WTC11 (cell line): ENCODE measurements around the gene PCNX1. TPM values are rescaled to one million over a fixed set of nuclear protein-coding genes. Genes with fewer than 3 reads are reported as not detected.

Experiments
- ATAC-seq: fragments of 200-7000 bp; cut with Tn5 transposase; 2 replicates; pipeline ENCODE4 v1.10.0; 2021; ENCODE audit warnings: mild to moderate bottlenecking, moderate library complexity
- CTCF ChIA-PET: fragments of 300-600 bp; sonication (Branson Sonifier 250); formaldehyde crosslinking; loops from one replicate; lab custom pipeline; 2021; ENCODE audit warnings: antibody characterized with exemption; lab: Charles Lee
- POLR2A ChIA-PET: fragments of 350-600 bp; sonication (Branson Sonifier 250); formaldehyde crosslinking; loops from one replicate; lab custom pipeline; 2021; ENCODE audit warnings: antibody characterized with exemption; lab: Charles Lee
- DNase-seq: peaks from one replicate; pipeline ENCODE4 v3.0.0; 2021; ENCODE audit warnings: low spot score
- H3K27ac Mint-ChIP-seq: 2 replicates; pipeline ENCODE4 v1.8.0; 2021; ENCODE audit warnings: mixed read lengths
- H3K27me3 Mint-ChIP-seq: 2 replicates; pipeline ENCODE4 v1.8.0; 2021; ENCODE audit warnings: low read depth, mild to moderate bottlenecking, moderate library complexity, mixed read lengths
- H3K36me3 Mint-ChIP-seq: 2 replicates; pipeline ENCODE4 v1.8.0; 2021; ENCODE audit warnings: mixed read lengths
- H3K4me1 Mint-ChIP-seq: 2 replicates; pipeline ENCODE4 v1.8.0; 2022; ENCODE audit warnings: mixed read lengths
- H3K4me3 Mint-ChIP-seq: 2 replicates; pipeline ENCODE4 v1.8.0; 2021; ENCODE audit warnings: mild to moderate bottlenecking, moderate library complexity, mixed read lengths
- H3K9me3 Mint-ChIP-seq: 2 replicates; pipeline ENCODE4 v1.8.0; 2021; ENCODE audit warnings: mixed read lengths
- ATF2 ChIP-seq: sonication (generic); formaldehyde crosslinking; IDR thresholded peaks from 2 replicates; pipeline ENCODE4 v1.8.1; 2022; ENCODE audit warnings: low read depth, missing genetic modification reagents, borderline replicate concordance
- CTCF ChIP-seq: fragments of 200-600 bp; IDR thresholded peaks from 2 replicates; pipeline ENCODE4 v1.8.0; 2022; ENCODE audit warnings: antibody characterized with exemption
- E2F4 ChIP-seq: sonication (generic); formaldehyde crosslinking; IDR thresholded peaks from 2 replicates; pipeline ENCODE4 v1.8.1; 2022; ENCODE audit warnings: low read depth, mild to moderate bottlenecking, moderate library complexity, missing genetic modification reagents, borderline replicate concordance
- ELF4 ChIP-seq: sonication (generic); formaldehyde crosslinking; IDR thresholded peaks from 2 replicates; pipeline ENCODE4 v1.8.1; 2022; ENCODE audit warnings: low read depth, mild to moderate bottlenecking, moderate library complexity, missing genetic modification reagents
- ERG ChIP-seq: fragments of 250-450 bp; sonication (Bioruptor Pico); IDR thresholded peaks from 2 replicates; pipeline ENCODE4 v1.8.0; 2021; ENCODE audit warnings: mild to moderate bottlenecking
- GRHL2 ChIP-seq: fragments of 250-450 bp; sonication (Bioruptor Pico); IDR thresholded peaks from 2 replicates; pipeline ENCODE4 v1.8.0; 2022; ENCODE audit warnings: mild to moderate bottlenecking, moderate library complexity; ENCODE audit not compliant: insufficient replicate concordance, severe bottlenecking
- HMGXB4 ChIP-seq: sonication (generic); formaldehyde crosslinking; IDR thresholded peaks from 2 replicates; pipeline ENCODE4 v1.8.1; 2023; ENCODE audit warnings: mild to moderate bottlenecking, moderate library complexity, missing genetic modification reagents
- IRF1 ChIP-seq: sonication (generic); formaldehyde crosslinking; IDR thresholded peaks from 2 replicates; pipeline ENCODE4 v1.8.0; 2023; ENCODE audit warnings: missing genetic modification reagents
- MYBL2 ChIP-seq: sonication (generic); formaldehyde crosslinking; IDR thresholded peaks from 2 replicates; pipeline ENCODE4 v1.8.1; 2023; ENCODE audit warnings: mild to moderate bottlenecking, moderate library complexity, missing genetic modification reagents
- NFATC4 ChIP-seq: fragments of 250-450 bp; sonication (Bioruptor Pico); IDR thresholded peaks from 2 replicates; pipeline ENCODE4 v1.9.0; 2021; ENCODE audit warnings: mild to moderate bottlenecking
- NFE2L1 ChIP-seq: sonication (generic); formaldehyde crosslinking; IDR thresholded peaks from 2 replicates; pipeline ENCODE4 v1.8.1; 2023; ENCODE audit warnings: missing genetic modification reagents
- RORB ChIP-seq: fragments of 250-450 bp; sonication (Bioruptor Pico); IDR thresholded peaks from 2 replicates; pipeline ENCODE4 v1.9.0; 2021; ENCODE audit warnings: mild to moderate bottlenecking
- SMAD3 ChIP-seq: sonication (generic); formaldehyde crosslinking; IDR thresholded peaks from 2 replicates; pipeline ENCODE4 v1.8.0; 2022; ENCODE audit warnings: missing genetic modification reagents, mild to moderate bottlenecking, borderline replicate concordance
- TCF7 ChIP-seq: sonication (generic); formaldehyde crosslinking; IDR thresholded peaks from 2 replicates; pipeline ENCODE4 v1.8.0; 2022; ENCODE audit warnings: mild to moderate bottlenecking, low read depth, missing genetic modification reagents, moderate library complexity
- ZNF138 ChIP-seq: sonication (generic); formaldehyde crosslinking; conservative IDR thresholded peaks from 2 replicates; pipeline ENCODE4 v1.8.1; 2022; ENCODE audit warnings: mild to moderate bottlenecking, moderate library complexity, missing genetic modification reagents
- ZNF219 ChIP-seq: sonication (generic); formaldehyde crosslinking; IDR thresholded peaks from 2 replicates; pipeline ENCODE4 v1.8.0; 2023; ENCODE audit warnings: missing genetic modification reagents, mild to moderate bottlenecking, borderline replicate concordance
- ZNF281 ChIP-seq: sonication (generic); formaldehyde crosslinking; IDR thresholded peaks from 2 replicates; pipeline ENCODE4 v1.8.0; 2023; ENCODE audit warnings: mild to moderate bottlenecking, missing genetic modification reagents
- ZNF317 ChIP-seq: sonication (generic); formaldehyde crosslinking; IDR thresholded peaks from 2 replicates; pipeline ENCODE4 v1.8.1; 2023; ENCODE audit warnings: low read depth, mild to moderate bottlenecking, moderate library complexity, missing genetic modification reagents, borderline replicate concordance
- ZNF423 ChIP-seq: fragments of 250-450 bp; sonication (Bioruptor Pico); IDR thresholded peaks from 2 replicates; pipeline ENCODE4 v2.1.2; 2022; ENCODE audit warnings: mild to moderate bottlenecking, moderate library complexity
- ZSCAN18 ChIP-seq: fragments of 250-450 bp; sonication (Bioruptor Pico); IDR thresholded peaks from 2 replicates; pipeline ENCODE4 v2.1.2; 2022; ENCODE audit warnings: mild to moderate bottlenecking, moderate library complexity
- total RNA-seq: library from RNA; stranded (reverse); gene quantifications from 3 replicates; pipeline ENCODE4 v1.2.3, GENCODE V29; 2021

Gene PCNX1
- total RNA-seq, 1 experiment from 2014 or later: 46.4 TPM

- TF ChIP-seq ERG: no peak
Observed at GRCh38 chr14:71089971-71090370, 182.7 kb downstream of the PCNX1 start (continued).

GRCh38 chr14:71094722-71095121 is 187.5 kb downstream of the PCNX1 start:
- no peak overlapping the region for H3K27ac Mint-ChIP-seq
- TF ChIP-seq NFATC4 (CRISPR knock-in tag): no peak
- no peak for TF ChIP-seq ZNF219 (CRISPR knock-in tag)
- no peak for TF ChIP-seq GRHL2
- no peak for TF ChIP-seq CTCF
- TF ChIP-seq ELF4 (CRISPR knock-in tag): no peak
- no peak for TF ChIP-seq E2F4 (CRISPR knock-in tag)
- TF ChIP-seq TCF7 (CRISPR knock-in tag): no peak
- TF ChIP-seq ZNF423 (CRISPR knock-in tag): no peak
- TF ChIP-seq MYBL2 (CRISPR knock-in tag): no peak
- TF ChIP-seq ZSCAN18 (CRISPR knock-in tag): no peak
- no peak for TF ChIP-seq RORB
- no peak for TF ChIP-seq IRF1 (CRISPR knock-in tag)
- no peak for DNase-seq
- H3K36me3 Mint-ChIP-seq: peaks cover 45% of the 10 kb centered on the region
- H3K27me3 Mint-ChIP-seq: no peaks in the 10 kb centered on the region
- H3K9me3 Mint-ChIP-seq: peaks cover 16% of the 10 kb centered on the region
- no peak for ATAC-seq
- H3K4me3 Mint-ChIP-seq: no peak overlapping the region
- no peaks in the 10 kb centered on the region for H3K4me1 Mint-ChIP-seq
- POLR2A ChIA-PET: no interaction called here
- CTCF ChIA-PET: no interaction called here

- POLR2A ChIA-PET: no interaction called here
- H3K9me3 Mint-ChIP-seq: peaks cover 16% of the 10 kb centered on the region
- no peak overlapping the region for H3K27ac Mint-ChIP-seq
- ATAC-seq (no peak), DNase-seq (no peak)
- no peaks in the 10 kb centered on the region for H3K4me1 Mint-ChIP-seq
- CTCF ChIA-PET: no interaction called here
- H3K4me3 Mint-ChIP-seq: no peak overlapping the region
- peaks cover 35% of the 10 kb centered on the region for H3K36me3 Mint-ChIP-seq
- no peaks in the 10 kb centered on the region for H3K27me3 Mint-ChIP-seq
- TF ChIP-seq ZNF281 (CRISPR knock-in tag): no peak
- no peak for TF ChIP-seq TCF7 (CRISPR knock-in tag)
- TF ChIP-seq ATF2: no peak
- TF ChIP-seq HMGXB4 (CRISPR knock-in tag): no peak
- TF ChIP-seq RORB: no peak
- no peak for TF ChIP-seq NFE2L1 (CRISPR knock-in tag)
- no peak for TF ChIP-seq SMAD3 (CRISPR knock-in tag)
- TF ChIP-seq ZNF317 (CRISPR knock-in tag): no peak
- no peak for TF ChIP-seq ZNF138
Observed at GRCh38 chr14:71096947-71097346, 189.7 kb downstream of the PCNX1 start.
